Frontal cortex (tissue), 4 donors: Measurements from ENCODE around the gene ARSJ. TPM values are rescaled to one million over a fixed set of nuclear protein-coding genes. Genes with fewer than 3 reads are reported as not detected.
"Not testable (repeated sequence)": the region's sequence is repeated elsewhere in the genome, so short reads cannot be mapped to it uniquely, and the experiment has no call there.

Source experiments
- DNase-seq, 2 donors: peaks; one replicate each; pipeline ENCODE4 v3.0.0; 2012; ENCODE audit warnings: low spot score in 2 of 2
- FAIRE-seq: peaks from 2 replicates; lab custom pipeline; 2012; peaks lifted over from hg19 to GRCh38; lab: Jason Lieb, UNC
- total RNA-seq: library from RNA; depleted of rRNA; stranded (reverse); fragments of >200 nt; gene quantifications from one replicate; pipeline ENCODE4 v1.2.3, GENCODE V29; 2014
- donor health status: control.
- donor health status: control.
- donor health status: control.

The ARSJ gene
- total RNA-seq = 0.41 TPM

GRCh38 chr4:113979148-113979904 lies at the start of gene ARSJ:
Gene ARSJ, minus strand, starts transcription at chr4:113979647. Its CDS starts 813 bp downstream, at chr4:113978834.
- DNase-seq (peak in 1 of 2 donors; percentile 40), FAIRE-seq (no peak)

- no peak for FAIRE-seq
- DNase-seq = no peak
Observed at GRCh38 chr4:114028071-114028470, 48.6 kb upstream of the ARSJ start.

GRCh38 chr4:114027596-114027995 lies 48.1 kb upstream of the ARSJ start:
- DNase-seq (no peak), FAIRE-seq (no peak)

- DNase-seq (no peak), FAIRE-seq (no peak)
Observed at GRCh38 chr4:114026447-114026846, 47.0 kb upstream of the ARSJ start.

GRCh38 chr4:114025176-114025777 lies 45.8 kb upstream of the ARSJ start:
- DNase-seq (no peak), FAIRE-seq (no peak)

- no peak for DNase-seq
- no peak for FAIRE-seq
Observed at GRCh38 chr4:114021451-114021850, 42.0 kb upstream of the ARSJ start.

- DNase-seq (no peak), FAIRE-seq (no peak)
Observed at GRCh38 chr4:114019969-114020358, 40.5 kb upstream of the ARSJ start.

GRCh38 chr4:114019276-114019968 lies 40.0 kb upstream of the ARSJ start:
- DNase-seq = no peak
- no peak for FAIRE-seq

GRCh38 chr4:114017120-114017917 lies 37.9 kb upstream of the ARSJ start:
- FAIRE-seq (no peak), DNase-seq (no peak)

- DNase-seq = no peak
- no peak for FAIRE-seq
Observed at GRCh38 chr4:114015444-114015899, 36.0 kb upstream of the ARSJ start.

- FAIRE-seq, DNase-seq: not testable (repeated sequence)
Observed at GRCh38 chr4:114013201-114013600, 33.8 kb upstream of the ARSJ start.

- DNase-seq (no peak), FAIRE-seq (no peak)
Observed at GRCh38 chr4:114012749-114013148, 33.3 kb upstream of the ARSJ start.

GRCh38 chr4:114005569-114006442 lies 26.4 kb upstream of the ARSJ start:
- DNase-seq (no peak), FAIRE-seq (no peak)

- not testable (repeated sequence) for FAIRE-seq, DNase-seq
Observed at GRCh38 chr4:114004483-114005226, 25.2 kb upstream of the ARSJ start.

GRCh38 chr4:113998531-113998930 lies 19.1 kb upstream of the ARSJ start:
- no peak for DNase-seq
- no peak for FAIRE-seq

GRCh38 chr4:113998079-113998478 lies 18.6 kb upstream of the ARSJ start:
- DNase-seq (no peak), FAIRE-seq (no peak)

- no peak for FAIRE-seq
- no peak for DNase-seq
Observed at GRCh38 chr4:113997206-113997605, 17.8 kb upstream of the ARSJ start.

GRCh38 chr4:113996599-113997177 lies 17.2 kb upstream of the ARSJ start:
- DNase-seq = no peak
- no peak for FAIRE-seq
